HG03558 (cell line): ENCODE results near the gene TMEM108.

ENCODE experiments used
- ATAC-seq: cut with Tn5 transposase; IDR thresholded peaks from one replicate; pipeline ENCODE4 v1.9.1; 2021; ENCODE audit warnings: moderate number of reproducible peaks; ENCODE audit not compliant: unreplicated experiment; ENCODE audit errors: extremely low read depth

TMEM108 gene

GRCh38 chr3:133269393-133269792, 231.2 kb downstream of the TMEM108 start:
- no peak for ATAC-seq

GRCh38 chr3:133270631-133271030, 232.4 kb downstream of the TMEM108 start:
- no peak for ATAC-seq

GRCh38 chr3:133271042-133271441, 232.9 kb downstream of the TMEM108 start:
- no peak for ATAC-seq

- ATAC-seq, result no peak
Measured at GRCh38 chr3:133271539-133271938, 233.3 kb downstream of the TMEM108 start.

GRCh38 chr3:133273346-133273745, 235.2 kb downstream of the TMEM108 start:
- no peak for ATAC-seq

GRCh38 chr3:133274477-133274876, 236.3 kb downstream of the TMEM108 start:
- ATAC-seq, result no peak

- no peak for ATAC-seq
Measured at GRCh38 chr3:133276594-133276993, 238.4 kb downstream of the TMEM108 start.

- no peak for ATAC-seq
Measured at GRCh38 chr3:133277813-133278212, 239.6 kb downstream of the TMEM108 start.

- no peak for ATAC-seq
Measured at GRCh38 chr3:133278260-133279043, 240.3 kb downstream of the TMEM108 start.

- ATAC-seq, result no peak
Measured at GRCh38 chr3:133280586-133280985, 242.4 kb downstream of the TMEM108 start.

- ATAC-seq, result no peak
Measured at GRCh38 chr3:133282236-133282635, 244.0 kb downstream of the TMEM108 start.

- ATAC-seq, result no peak
Measured at GRCh38 chr3:133283958-133284807, 246.0 kb downstream of the TMEM108 start.

- ATAC-seq, result no peak
Measured at GRCh38 chr3:133289322-133289721, 251.1 kb downstream of the TMEM108 start.

GRCh38 chr3:133292296-133292695, 254.1 kb downstream of the TMEM108 start:
- ATAC-seq, result no peak

- ATAC-seq, result no peak
Measured at GRCh38 chr3:133293397-133294110, 255.4 kb downstream of the TMEM108 start.

- ATAC-seq, result no peak
Measured at GRCh38 chr3:133294253-133294652, 256.1 kb downstream of the TMEM108 start.

- no peak for ATAC-seq
Measured at GRCh38 chr3:133295199-133295901, 257.2 kb downstream of the TMEM108 start.

GRCh38 chr3:133295944-133296917, 258.0 kb downstream of the TMEM108 start:
- ATAC-seq, result no peak

GRCh38 chr3:133296981-133297380, 258.8 kb downstream of the TMEM108 start:
- no peak for ATAC-seq
